HEK293 (cell line): ENCODE results near the gene GNG7.
"Not testable (repeated sequence)": the region's sequence is repeated elsewhere in the genome, so short reads cannot be mapped to it uniquely, and the experiment has no call there.

Experiments
- CTCF ChIA-PET: fragments of 350-600 bp; formaldehyde crosslinking; extraction: SDS; loops from one replicate; lab custom pipeline; 2021; ENCODE audit warnings: antibody characterized with exemption; lab: Yijun Ruan, JAX
- POLR2A ChIA-PET: fragments of 300-600 bp; formaldehyde crosslinking; extraction: SDS; loops from one replicate; lab custom pipeline; 2020; ENCODE audit warnings: antibody characterized with exemption, inconsistent platforms; lab: Yijun Ruan, JAX
- H3K27ac ChIP-seq: fragments of 200-500 bp; sonication (Bioruptor generic); 2 replicates; pipeline ENCODE4 v1.5.1; 2014; ENCODE audit warnings: low read depth, low read length, control low read depth, inconsistent platforms; ENCODE audit errors: extremely low read depth
- H3K36me3 ChIP-seq, 2 experiments: fragments of 200-500 bp in 1 of 2; sonication (Bioruptor generic) in 1 of 2; 1 replicate in 1 of 2; 2 replicates in 1 of 2; pipeline ENCODE4 v1.5.1; 2014 to 2017; ENCODE audit warnings: inconsistent platforms in 2 of 2, low read length in 2 of 2; ENCODE audit not compliant: control insufficient read depth in 2 of 2, insufficient read depth in 1 of 2
- H3K4me1 ChIP-seq: fragments of 200-500 bp; sonication (Bioruptor generic); 2 replicates; pipeline ENCODE4 v1.5.1; 2014; ENCODE audit warnings: mild to moderate bottlenecking, low read length, inconsistent platforms; ENCODE audit not compliant: control insufficient read depth, insufficient read depth
- H3K4me3 ChIP-seq: 2 replicates; pipeline ENCODE4 v1.5.1; 2011; ENCODE audit warnings: low read depth, mild to moderate bottlenecking, control low read depth, low read length, moderate library complexity
- H3K9me3 ChIP-seq: fragments of 200-500 bp; sonication (Bioruptor generic); 2 replicates; pipeline ENCODE4 v1.5.1; 2014; ENCODE audit warnings: low read depth, low read length, inconsistent platforms; ENCODE audit not compliant: control insufficient read depth, insufficient read depth
- BCL11B ChIP-seq: fragments of 450-650 bp; formaldehyde crosslinking; IDR thresholded peaks from 2 replicates; pipeline ENCODE4 v1.5.1; 2016; ENCODE audit warnings: low read depth, missing biosample characterization, missing genetic modification characterization
- KLF10 ChIP-seq: fragments of 450-650 bp; IDR thresholded peaks from 2 replicates; pipeline ENCODE4 v1.5.1; 2018; ENCODE audit warnings: missing biosample characterization, mild to moderate bottlenecking, missing genetic modification characterization
- PRDM1 ChIP-seq: fragments of 450-650 bp; formaldehyde crosslinking; IDR thresholded peaks from 2 replicates; pipeline ENCODE4; 2016; ENCODE audit warnings: missing biosample characterization, missing genetic modification characterization
- RBAK ChIP-seq: fragments of 450-650 bp; formaldehyde crosslinking; IDR thresholded peaks from 2 replicates; pipeline ENCODE4 v1.5.1; 2016; ENCODE audit warnings: missing biosample characterization, missing genetic modification characterization
- ZNF121 ChIP-seq: fragments of 450-650 bp; formaldehyde crosslinking; IDR thresholded peaks from 2 replicates; pipeline ENCODE4 v1.5.1; 2016; ENCODE audit warnings: missing biosample characterization, missing genetic modification characterization
- ZNF16 ChIP-seq: fragments of 450-650 bp; formaldehyde crosslinking; IDR thresholded peaks from 2 replicates; pipeline ENCODE4 v1.5.1; 2016; ENCODE audit warnings: low read depth, missing biosample characterization, missing genetic modification characterization
- ZNF341 ChIP-seq: fragments of 450-650 bp; formaldehyde crosslinking; IDR thresholded peaks from 2 replicates; pipeline ENCODE4; 2016; ENCODE audit warnings: low read depth, missing biosample characterization, missing genetic modification characterization
- ZNF473 ChIP-seq: fragments of 450-650 bp; formaldehyde crosslinking; IDR thresholded peaks from 2 replicates; pipeline ENCODE4 v1.5.1; 2017; ENCODE audit warnings: missing biosample characterization, missing genetic modification characterization
- ZNF48 ChIP-seq: fragments of 450-650 bp; formaldehyde crosslinking; IDR thresholded peaks from 2 replicates; pipeline ENCODE4 v1.5.1; 2016; ENCODE audit warnings: missing biosample characterization, missing genetic modification characterization
- ZNF660 ChIP-seq: fragments of 450-650 bp; IDR thresholded peaks from 2 replicates; pipeline ENCODE4 v1.5.1; 2018; ENCODE audit warnings: missing biosample characterization, mild to moderate bottlenecking, missing genetic modification characterization
- ZNF701 ChIP-seq: fragments of 450-650 bp; formaldehyde crosslinking; IDR thresholded peaks from 2 replicates; pipeline ENCODE4 v1.5.1; 2016; ENCODE audit warnings: missing biosample characterization, missing genetic modification characterization
- ZNF747 ChIP-seq: fragments of 450-650 bp; formaldehyde crosslinking; IDR thresholded peaks from 2 replicates; pipeline ENCODE4 v1.5.1; 2016; ENCODE audit warnings: missing biosample characterization, missing genetic modification characterization
- ZNF776 ChIP-seq: fragments of 450-650 bp; formaldehyde crosslinking; IDR thresholded peaks from 2 replicates; pipeline ENCODE4 v1.5.0; 2017; ENCODE audit warnings: missing biosample characterization, missing genetic modification characterization, borderline replicate concordance
- TF ChIP-seq, protein P1 (sequence below): fragments of 450-650 bp; IDR thresholded peaks from 2 replicates; pipeline ENCODE4 v1.5.1; 2018; ENCODE audit warnings: missing biosample characterization, missing genetic modification characterization
- TF ChIP-seq, protein P2 (sequence below): fragments of 450-650 bp; formaldehyde crosslinking; IDR thresholded peaks from 2 replicates; pipeline ENCODE4 v1.5.1; 2017; ENCODE audit warnings: missing biosample characterization, missing genetic modification characterization
- TF ChIP-seq, protein P3 (sequence below): fragments of 450-650 bp; formaldehyde crosslinking; IDR thresholded peaks from 2 replicates; pipeline ENCODE4 v1.5.1; 2017; ENCODE audit warnings: missing biosample characterization, missing genetic modification characterization

Gene GNG7

DNA sequence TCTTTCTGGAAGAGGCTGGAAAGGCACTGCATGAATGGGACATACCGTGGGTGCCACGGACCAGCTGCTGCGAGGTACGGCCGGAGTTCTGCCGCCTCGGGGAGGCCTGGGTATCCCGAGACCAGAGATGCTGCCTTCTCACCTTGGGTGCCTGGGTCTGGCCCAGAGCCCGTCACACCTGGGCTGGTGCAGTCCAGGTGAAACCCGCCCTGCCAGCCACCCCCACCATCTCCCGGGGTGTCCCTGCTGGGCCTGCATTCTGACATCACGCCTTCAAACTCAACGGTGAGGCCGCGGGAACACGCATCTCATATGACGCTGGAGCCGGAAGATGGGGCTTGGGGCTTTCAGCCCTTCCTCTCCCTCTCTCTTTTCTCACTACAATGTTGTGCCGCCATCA, 128.6 kb downstream of the GNG7 start (continued):
- no peak for TF ChIP-seq PRDM1 (tag by site-specific recombination)
- TF ChIP-seq, protein P1, sequence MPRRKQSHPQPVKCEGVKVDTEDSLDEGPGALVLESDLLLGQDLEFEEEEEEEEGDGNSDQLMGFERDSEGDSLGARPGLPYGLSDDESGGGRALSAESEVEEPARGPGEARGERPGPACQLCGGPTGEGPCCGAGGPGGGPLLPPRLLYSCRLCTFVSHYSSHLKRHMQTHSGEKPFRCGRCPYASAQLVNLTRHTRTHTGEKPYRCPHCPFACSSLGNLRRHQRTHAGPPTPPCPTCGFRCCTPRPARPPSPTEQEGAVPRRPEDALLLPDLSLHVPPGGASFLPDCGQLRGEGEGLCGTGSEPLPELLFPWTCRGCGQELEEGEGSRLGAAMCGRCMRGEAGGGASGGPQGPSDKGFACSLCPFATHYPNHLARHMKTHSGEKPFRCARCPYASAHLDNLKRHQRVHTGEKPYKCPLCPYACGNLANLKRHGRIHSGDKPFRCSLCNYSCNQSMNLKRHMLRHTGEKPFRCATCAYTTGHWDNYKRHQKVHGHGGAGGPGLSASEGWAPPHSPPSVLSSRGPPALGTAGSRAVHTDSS (tag by site-specific recombination), result no peak
- TF ChIP-seq ZNF48 (tag by site-specific recombination), result no peak

DNA sequence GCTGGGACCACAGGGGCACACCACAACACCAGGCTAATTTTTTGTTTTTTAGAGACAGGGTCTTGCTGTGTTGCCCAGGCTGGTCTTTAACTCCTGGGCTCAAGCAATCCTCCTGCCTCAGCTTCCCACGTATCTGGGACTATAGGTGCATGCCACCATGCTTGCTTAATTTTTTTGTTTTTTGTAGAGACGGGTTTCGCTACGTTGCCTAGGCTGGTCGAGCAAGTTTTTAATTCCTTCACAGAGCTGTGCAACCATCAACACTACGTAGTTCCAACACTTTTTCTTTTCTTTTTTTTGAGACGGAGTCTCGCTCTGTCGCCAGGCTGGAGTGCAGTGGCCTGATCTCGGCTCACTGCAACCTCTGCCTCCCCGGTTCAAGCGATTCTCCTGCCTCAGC, 130.3 kb downstream of the GNG7 start:
- H3K4me3 ChIP-seq, H3K4me1 ChIP-seq, H3K36me3 ChIP-seq, H3K9me3 ChIP-seq, H3K27ac ChIP-seq: not testable (repeated sequence)
- POLR2A ChIA-PET, result interaction anchor here (0.5 to 2.9 kb wide), 3 partner anchors 18 to 273 kb away, joined by 3 to 11 read pairs (median 3); partner anchors contain the start of gene GADD45B
- CTCF ChIA-PET, result interaction anchor here (0.7 kb wide), 2 partner anchors 793 to 859 kb away, joined by 3 to 4 read pairs; no protein-coding TSS in a partner anchor
- peak; percentile 33; the same call in 1 of the 2 replicates for TF ChIP-seq ZNF121 (tag by site-specific recombination)

DNA sequence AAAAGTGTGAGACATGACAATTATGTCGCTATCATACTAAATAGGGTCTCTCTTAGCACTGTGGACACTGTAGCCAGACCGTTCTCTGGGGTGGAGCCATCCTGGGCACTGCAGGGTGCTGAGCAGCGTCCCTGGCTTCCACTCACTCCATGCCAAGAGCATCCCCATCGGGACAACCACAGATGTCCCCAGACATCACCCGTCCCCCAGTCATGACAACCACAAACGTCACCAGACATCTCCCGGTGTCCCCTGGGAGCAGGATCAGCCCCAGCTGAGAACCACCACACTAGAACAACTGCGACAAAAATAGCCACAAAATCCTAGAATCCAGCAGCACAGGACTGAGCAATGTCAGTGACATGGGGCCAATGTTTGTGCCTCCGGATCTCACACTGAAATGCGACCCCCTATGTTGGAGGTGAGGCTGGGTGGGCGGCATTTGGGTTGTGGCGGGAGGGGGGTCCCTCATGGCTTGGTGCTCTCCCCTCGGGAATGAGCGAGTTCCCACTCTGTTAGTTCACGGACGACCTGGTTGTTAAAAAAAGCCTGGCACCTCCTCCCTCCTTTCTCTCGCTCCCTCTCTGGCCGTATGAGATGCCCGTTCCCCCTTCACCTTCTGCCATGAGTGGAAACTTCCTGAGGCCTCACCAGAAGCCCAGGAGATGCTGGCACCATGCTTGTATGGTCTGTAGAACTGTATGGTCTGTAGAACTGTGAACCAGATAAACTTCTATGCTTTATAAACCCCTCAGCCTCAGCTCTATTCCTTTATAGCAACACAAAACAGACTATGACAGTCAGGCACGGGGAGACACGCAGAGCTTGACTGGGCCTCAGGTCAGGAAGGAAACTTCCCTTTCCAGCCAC, 132.7 kb downstream of the GNG7 start:
- CTCF ChIA-PET, result interaction anchor here (0.8 to 1.2 kb wide), 3 partner anchors 9 to 90 kb away, joined by 3 to 4 read pairs (median 3); no protein-coding TSS in a partner anchor

DNA sequence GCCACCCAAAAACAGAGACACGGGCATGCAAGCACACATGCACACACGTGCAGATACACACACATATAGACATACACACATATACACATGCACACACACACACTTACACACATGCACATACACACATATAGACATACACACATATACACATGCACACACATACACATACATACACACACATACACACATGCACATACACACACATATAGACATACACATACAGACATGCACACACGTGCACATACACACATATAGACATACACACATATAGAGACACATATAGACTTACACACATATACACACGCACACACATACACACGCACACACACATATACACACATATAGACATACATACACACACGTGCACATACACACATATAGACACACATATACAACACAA, 134.5 kb downstream of the GNG7 start:
- H3K36me3 ChIP-seq, result no peaks in the 10 kb centered on the region
- no peaks in the 10 kb centered on the region for H3K4me1 ChIP-seq
- no peaks in the 10 kb centered on the region for H3K9me3 ChIP-seq
- no peak overlapping the region for H3K4me3 ChIP-seq
- ChIA-PET CTCF (no interaction called here), POLR2A (interaction anchor here (0.8 kb wide), 1 partner anchor 43 kb away, joined by 3 read pairs; no protein-coding TSS in a partner anchor)
- no peak overlapping the region for H3K27ac ChIP-seq
- TF ChIP-seq ZNF341 (tag by site-specific recombination) (no peak), ZNF660 (tag by site-specific recombination) (no peak), ZNF16 (no peak), ZNF747 (tag by site-specific recombination) (0 out of 2 replicates have a peak, but pooled peaks have one; percentile 42), KLF10 (tag by site-specific recombination) (no peak)
- TF ChIP-seq, protein P2, sequence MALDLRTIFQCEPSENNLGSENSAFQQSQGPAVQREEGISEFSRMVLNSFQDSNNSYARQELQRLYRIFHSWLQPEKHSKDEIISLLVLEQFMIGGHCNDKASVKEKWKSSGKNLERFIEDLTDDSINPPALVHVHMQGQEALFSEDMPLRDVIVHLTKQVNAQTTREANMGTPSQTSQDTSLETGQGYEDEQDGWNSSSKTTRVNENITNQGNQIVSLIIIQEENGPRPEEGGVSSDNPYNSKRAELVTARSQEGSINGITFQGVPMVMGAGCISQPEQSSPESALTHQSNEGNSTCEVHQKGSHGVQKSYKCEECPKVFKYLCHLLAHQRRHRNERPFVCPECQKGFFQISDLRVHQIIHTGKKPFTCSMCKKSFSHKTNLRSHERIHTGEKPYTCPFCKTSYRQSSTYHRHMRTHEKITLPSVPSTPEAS (tag by site-specific recombination), result peak; percentile 92
- TF ChIP-seq, all 188 proteins: peak for 2

More for the DNA sequence above, 132.7 kb downstream of the GNG7 start:
- no peaks in the 10 kb centered on the region for H3K4me1 ChIP-seq
- TF ChIP-seq, protein P3, sequence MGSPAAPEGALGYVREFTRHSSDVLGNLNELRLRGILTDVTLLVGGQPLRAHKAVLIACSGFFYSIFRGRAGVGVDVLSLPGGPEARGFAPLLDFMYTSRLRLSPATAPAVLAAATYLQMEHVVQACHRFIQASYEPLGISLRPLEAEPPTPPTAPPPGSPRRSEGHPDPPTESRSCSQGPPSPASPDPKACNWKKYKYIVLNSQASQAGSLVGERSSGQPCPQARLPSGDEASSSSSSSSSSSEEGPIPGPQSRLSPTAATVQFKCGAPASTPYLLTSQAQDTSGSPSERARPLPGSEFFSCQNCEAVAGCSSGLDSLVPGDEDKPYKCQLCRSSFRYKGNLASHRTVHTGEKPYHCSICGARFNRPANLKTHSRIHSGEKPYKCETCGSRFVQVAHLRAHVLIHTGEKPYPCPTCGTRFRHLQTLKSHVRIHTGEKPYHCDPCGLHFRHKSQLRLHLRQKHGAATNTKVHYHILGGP (tag by site-specific recombination), result no peak
- TF ChIP-seq ZNF701 (no peak), ZNF776 (peak; percentile 95), RBAK (tag by site-specific recombination) (no peak), ZNF473 (tag by site-specific recombination) (no peak), BCL11B (tag by site-specific recombination) (no peak)
- TF ChIP-seq, all 188 proteins: peak for 1
- Histone ChIP-seq H3K27ac (no peak overlapping the region), H3K9me3 (no peaks in the 10 kb centered on the region), H3K4me3 (no peak overlapping the region), H3K36me3 (no peaks in the 10 kb centered on the region)
- POLR2A ChIA-PET, result interaction anchor here (1.2 kb wide), 2 partner anchors 92 to 94 kb away, joined by 3 to 8 read pairs; partner anchors contain the start of gene GADD45B
